ENCODE results near the gene CCDC88C. TPM values are rescaled to one million over a fixed set of nuclear protein-coding genes. Genes with fewer than 3 reads are reported as not detected.

Gene CCDC88C
- total RNA-seq, 6 donors from 2014 or later = 33.1 to 119 (median 54.5) TPM

DNA sequence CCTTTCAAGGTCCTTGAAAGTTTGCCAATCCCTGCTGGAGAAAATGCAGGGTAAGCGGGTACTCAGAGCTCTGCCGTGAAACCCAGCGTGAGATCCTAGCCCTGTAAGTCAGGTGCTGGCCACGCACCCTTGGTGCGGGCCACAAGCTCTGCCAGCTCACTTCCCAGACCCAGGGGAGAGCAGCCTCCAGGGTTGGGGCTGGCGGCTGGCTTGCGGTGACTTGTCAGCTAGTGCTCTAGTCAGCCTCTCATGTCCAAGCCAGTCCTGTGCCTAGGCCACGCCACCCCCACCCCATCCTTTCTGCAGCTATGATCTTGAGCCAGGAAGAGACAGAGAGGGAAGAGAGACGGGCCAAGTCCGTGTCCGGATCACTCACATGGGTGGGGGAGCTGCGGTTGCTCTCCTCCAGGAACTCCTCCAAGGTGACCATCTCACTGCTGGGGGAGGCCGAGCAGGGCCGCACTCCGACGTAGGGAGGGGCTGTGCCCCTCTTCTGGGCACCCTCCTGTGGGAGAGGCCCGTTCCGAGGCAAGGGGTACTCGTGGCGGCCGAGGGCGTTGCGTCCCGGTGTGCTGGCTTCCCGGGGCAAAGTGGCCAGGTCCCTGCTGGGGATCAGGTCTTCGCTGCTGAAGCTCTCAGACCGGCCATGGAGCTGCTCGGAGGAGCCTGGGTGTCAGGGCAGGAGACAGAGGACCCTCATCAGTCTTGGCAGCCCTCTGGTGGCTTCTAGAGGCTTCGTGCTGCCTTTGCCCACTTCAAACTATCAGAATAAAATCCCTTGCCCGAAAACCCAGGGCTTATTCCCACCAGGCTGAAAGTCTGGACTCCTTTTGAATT lies 139.9 kb downstream of the CCDC88C start:
- DNase-seq (peak in 1 of 2 donors; percentile 71), ATAC-seq (ENCODE audit: low FRiP score in 2 of 2) (no peak)
- Histone ChIP-seq H3K4me1 (peaks cover 0 to 11% (median 1%) of the 10 kb centered on the region in 4 donors), H3K36me3 (peaks cover 12 to 80% (median 57%) of the 10 kb centered on the region in 4 donors), H3K27me3 (no peaks in the 10 kb centered on the region), H3K4me3 (no peak overlapping the region), H3K9me3 (no peaks in the 10 kb centered on the region), H3K27ac (no peak overlapping the region)
- 93 to 95% methylated on average over 14 to 30 of the region's 30 CpGs for WGBS, 2 donors
- TF ChIP-seq EP300 (IDR thresholded peaks at IDR 0.05) = no peak
- no peak for TF ChIP-seq POLR2A (IDR thresholded peaks at IDR 0.05)
- TF ChIP-seq CTCF (IDR thresholded peaks at IDR 0.05) = no peak
- no peak for TF ChIP-seq POLR2AphosphoS5 (IDR thresholded peaks at IDR 0.05)

- no peak for ATAC-seq (ENCODE audit: low FRiP score in 2 of 2)
- no peaks in the 10 kb centered on the region for H3K9me3 ChIP-seq
Observed at GRCh38 chr14:91274796-91275195, 142.8 kb downstream of the CCDC88C start.

GRCh38 chr14:91273885-91274273 lies 143.7 kb downstream of the CCDC88C start:
- Histone ChIP-seq H3K9me3 (no peaks in the 10 kb centered on the region), H3K27ac (peak overlapping the region in 3 of 4 donors; percentile 24 to 63 (median 54)), H3K36me3 (peaks cover 8 to 61% (median 36%) of the 10 kb centered on the region in 4 donors), H3K4me1 (peaks cover 5 to 21% (median 13%) of the 10 kb centered on the region in 4 donors), H3K4me3 (no peak overlapping the region), H3K27me3 (no peaks in the 10 kb centered on the region)
- ATAC-seq (ENCODE audit: low FRiP score in 2 of 2) (peak; percentile 45 to 46), DNase-seq (peak in 1 of 2 donors; percentile 88)
- TF ChIP-seq POLR2A (IDR thresholded peaks at IDR 0.05) (no peak), EP300 (IDR thresholded peaks at IDR 0.05) (no peak), POLR2AphosphoS5 (IDR thresholded peaks at IDR 0.05) (no peak), CTCF (IDR thresholded peaks at IDR 0.05) (no peak)
- 68 to 84% methylated on average over 10 to 13 of the region's 13 CpGs for WGBS, 2 donors

More at GRCh38 chr14:91274796-91275195, 142.8 kb downstream of the CCDC88C start:
- DNase-seq = no peak
- peaks cover 1 to 16% (median 7%) of the 10 kb centered on the region in 4 donors for H3K4me1 ChIP-seq
- WGBS, 2 donors = 95 to 100% methylated on average over 3 to 9 of the region's 9 CpGs
- peaks cover 12 to 70% (median 43%) of the 10 kb centered on the region in 4 donors for H3K36me3 ChIP-seq
- H3K4me3 ChIP-seq = no peak overlapping the region
- no peaks in the 10 kb centered on the region for H3K27me3 ChIP-seq
- peak overlapping the region in 1 of 4 donors; percentile 54 for H3K27ac ChIP-seq
- TF ChIP-seq POLR2A (IDR thresholded peaks at IDR 0.05) (no peak), POLR2AphosphoS5 (IDR thresholded peaks at IDR 0.05) (no peak), CTCF (IDR thresholded peaks at IDR 0.05) (no peak), EP300 (IDR thresholded peaks at IDR 0.05) (no peak)

GRCh38 chr14:91273273-91273884 lies 144.2 kb downstream of the CCDC88C start:
- Histone ChIP-seq H3K9me3 (no peaks in the 10 kb centered on the region), H3K36me3 (peaks cover 8 to 59% (median 35%) of the 10 kb centered on the region in 4 donors), H3K4me3 (no peak overlapping the region), H3K27ac (peak overlapping the region in 3 of 4 donors; percentile 24 to 63 (median 54)), H3K4me1 (peaks cover 5 to 21% (median 13%) of the 10 kb centered on the region in 4 donors), H3K27me3 (no peaks in the 10 kb centered on the region)
- 94 to 96% methylated on average over 4 to 20 of the region's 27 CpGs for WGBS, 2 donors
- DNase-seq (peak in 1 of 2 donors; percentile 60), ATAC-seq (ENCODE audit: low FRiP score in 2 of 2) (no peak)
- TF ChIP-seq POLR2AphosphoS5 (IDR thresholded peaks at IDR 0.05) = no peak
- TF ChIP-seq CTCF (IDR thresholded peaks at IDR 0.05) = no peak
- TF ChIP-seq POLR2A (IDR thresholded peaks at IDR 0.05) = no peak
- no peak for TF ChIP-seq EP300 (IDR thresholded peaks at IDR 0.05)

All from upper lobe of left lung (tissue), 6 donors.